Hepatic stellate cell (primary cell): ENCODE results near the gene DENND5A.
"Not testable (repeated sequence)": the region's sequence is repeated elsewhere in the genome, so short reads cannot be mapped to it uniquely, and the experiment has no call there.

Source experiments
- DNase-seq: peaks from one replicate; pipeline ENCODE4 v3.0.0; 2011; ENCODE audit warnings: low spot score

The DENND5A gene

GRCh38 chr11:9210922-9211320 is 54.2 kb downstream of the DENND5A start:
- no peak for DNase-seq

- no peak for DNase-seq
Observed at GRCh38 chr11:9210224-9210921, 54.8 kb downstream of the DENND5A start.

- DNase-seq, result not testable (repeated sequence)
Observed at GRCh38 chr11:9209604-9210003, 55.5 kb downstream of the DENND5A start.

- no peak for DNase-seq
Observed at GRCh38 chr11:9208726-9209501, 56.2 kb downstream of the DENND5A start.

GRCh38 chr11:9207229-9207628 is 57.9 kb downstream of the DENND5A start:
- DNase-seq, result no peak

- DNase-seq, result peak; percentile 59
Observed at GRCh38 chr11:9206496-9206895, 58.7 kb downstream of the DENND5A start.

- DNase-seq, result no peak
Observed at GRCh38 chr11:9203691-9204311, 61.3 kb downstream of the DENND5A start.

- no peak for DNase-seq
Observed at GRCh38 chr11:9201372-9202162, 63.6 kb downstream of the DENND5A start.

GRCh38 chr11:9200471-9200870 is 64.7 kb downstream of the DENND5A start:
- no peak for DNase-seq

GRCh38 chr11:9193316-9193715 is 71.8 kb downstream of the DENND5A start:
- DNase-seq, result no peak

- no peak for DNase-seq
Observed at GRCh38 chr11:9192561-9192960, 72.6 kb downstream of the DENND5A start.

- not testable (repeated sequence) for DNase-seq
Observed at GRCh38 chr11:9190326-9191016, 74.7 kb downstream of the DENND5A start.

- not testable (repeated sequence) for DNase-seq
Observed at GRCh38 chr11:9188860-9189259, 76.3 kb downstream of the DENND5A start.

- no peak for DNase-seq
Observed at GRCh38 chr11:9187616-9188015, 77.5 kb downstream of the DENND5A start.

GRCh38 chr11:9184516-9184915 is 80.6 kb downstream of the DENND5A start:
- no peak for DNase-seq

- DNase-seq, result no peak
Observed at GRCh38 chr11:9182180-9182871, 82.8 kb downstream of the DENND5A start.

GRCh38 chr11:9180784-9181183 is 84.4 kb downstream of the DENND5A start:
- DNase-seq, result no peak

GRCh38 chr11:9179141-9179540 is 86.0 kb downstream of the DENND5A start:
- DNase-seq, result no peak

- no peak for DNase-seq
Observed at GRCh38 chr11:9178716-9179115, 86.4 kb downstream of the DENND5A start.

GRCh38 chr11:9177438-9178091 is 87.6 kb downstream of the DENND5A start:
- no peak for DNase-seq
